ENCODE measurements around the gene FLOT1. TPM values are rescaled to one million over a fixed set of nuclear protein-coding genes. Genes with fewer than 3 reads are reported as not detected.
A peak's percentile ranks its signal among the peaks of the same experiment; 100 is the strongest.

Gene FLOT1
- total and polyA plus RNA-seq, 9 of the 15 experiments (the other 6 are each of a cell fraction or from before 2014, with no cell fraction given), result 11.7 to 149 (median 118) TPM

DNA sequence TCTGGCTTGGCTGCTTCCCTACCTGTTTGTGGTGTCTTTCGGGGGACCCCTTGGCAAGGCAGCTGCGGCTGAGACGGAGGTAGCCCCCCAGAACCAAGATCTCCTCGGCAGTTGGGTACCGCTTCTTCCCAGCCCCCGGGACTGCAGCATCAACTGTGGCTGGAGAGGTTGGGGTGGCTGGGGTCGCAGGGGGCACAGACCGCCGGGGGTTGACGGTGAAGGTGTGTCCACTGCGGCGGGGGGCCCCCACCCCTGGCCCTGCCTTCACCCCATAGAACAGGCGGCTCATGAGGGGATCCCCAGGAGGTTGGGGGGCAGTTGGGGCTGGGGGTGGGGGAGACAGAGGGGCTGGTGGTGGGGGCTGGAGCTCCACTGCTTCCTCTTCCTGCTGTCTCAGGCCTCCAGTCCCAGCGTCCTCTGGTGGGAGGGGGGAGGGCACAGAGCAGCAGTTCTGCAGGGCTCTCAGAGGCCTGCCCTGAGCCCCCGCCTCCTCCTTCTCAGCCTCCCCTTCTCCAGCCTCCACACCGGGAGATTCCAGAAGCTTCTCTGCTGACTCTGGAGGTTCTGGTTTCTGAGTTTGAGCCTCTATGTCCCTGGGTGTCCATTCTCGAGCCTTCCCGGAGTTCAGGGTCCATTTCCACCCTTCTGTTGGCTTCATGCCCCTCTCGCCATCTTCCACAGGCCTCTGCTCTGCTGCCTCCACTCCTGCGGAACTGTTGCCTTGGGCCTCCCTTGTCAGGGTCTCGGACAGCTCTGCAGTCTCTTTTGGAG is 57.9 kb downstream of the FLOT1 start (continued):
- TF ChIP-seq, protein P1, sequence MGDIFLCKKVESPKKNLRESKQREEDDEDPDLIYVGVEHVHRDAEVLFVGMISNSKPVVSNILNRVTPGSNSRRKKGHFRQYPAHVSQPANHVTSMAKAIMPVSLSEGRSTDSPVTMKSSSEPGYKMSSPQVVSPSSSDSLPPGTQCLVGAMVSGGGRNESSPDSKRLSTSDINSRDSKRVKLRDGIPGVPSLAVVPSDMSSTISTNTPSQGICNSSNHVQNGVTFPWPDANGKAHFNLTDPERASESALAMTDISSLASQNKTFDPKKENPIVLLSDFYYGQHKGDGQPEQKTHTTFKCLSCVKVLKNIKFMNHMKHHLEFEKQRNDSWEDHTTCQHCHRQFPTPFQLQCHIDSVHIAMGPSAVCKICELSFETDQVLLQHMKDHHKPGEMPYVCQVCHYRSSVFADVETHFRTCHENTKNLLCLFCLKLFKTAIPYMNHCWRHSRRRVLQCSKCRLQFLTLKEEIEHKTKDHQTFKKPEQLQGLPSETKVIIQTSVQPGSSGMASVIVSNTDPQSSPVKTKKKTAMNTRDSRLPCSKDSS (IDR thresholded peaks at IDR 0.05; ENCODE audit: low read depth, partially characterized antibody), result no peak
- TF ChIP-seq RBM17 (IDR thresholded peaks at IDR 0.05; ENCODE audit: borderline replicate concordance, low read depth, low read length) (no peak), STAT5B (CRISPR knock-in tag; IDR thresholded peaks at IDR 0.05) (no peak), XRCC3 (IDR thresholded peaks at IDR 0.05) (no peak), ZFP36 (IDR thresholded peaks at IDR 0.05; ENCODE audit: low read depth, low read length, partially characterized antibody) (no peak), RBM34 (IDR thresholded peaks at IDR 0.05; ENCODE audit: borderline replicate concordance, insufficient read depth, low read length) (no peak), SAFB (IDR thresholded peaks at IDR 0.05; ENCODE audit: borderline replicate concordance, low read depth, low read length) (no peak), SRF (CRISPR knock-in tag; IDR thresholded peaks at IDR 0.05) (0 out of 4 replicates have a peak, but pooled peaks of 1 of the 2 experiments have one; percentile 6), FOXJ2 (tag; IDR thresholded peaks at IDR 0.05) (no peak), MECOM (CRISPR knock-in tag; IDR thresholded peaks at IDR 0.05) (no peak), NCOA6 (IDR thresholded peaks at IDR 0.05) (no peak), NFRKB (IDR thresholded peaks at IDR 0.05; ENCODE audit: low read depth) (0 out of 2 replicates have a peak, but pooled peaks have one; percentile 42), TCFL5 (CRISPR knock-in tag; conservative IDR thresholded peaks at IDR 0.05) (no peak), FOXM1 (IDR thresholded peaks at IDR 0.05; ENCODE audit: low read depth) (no peak), FOXM1 (CRISPR knock-in tag; IDR thresholded peaks at IDR 0.05; ENCODE audit: low read depth) (0 out of 2 replicates have a peak, but pooled peaks have one; percentile 65)
- TF ChIP-seq, protein P2, sequence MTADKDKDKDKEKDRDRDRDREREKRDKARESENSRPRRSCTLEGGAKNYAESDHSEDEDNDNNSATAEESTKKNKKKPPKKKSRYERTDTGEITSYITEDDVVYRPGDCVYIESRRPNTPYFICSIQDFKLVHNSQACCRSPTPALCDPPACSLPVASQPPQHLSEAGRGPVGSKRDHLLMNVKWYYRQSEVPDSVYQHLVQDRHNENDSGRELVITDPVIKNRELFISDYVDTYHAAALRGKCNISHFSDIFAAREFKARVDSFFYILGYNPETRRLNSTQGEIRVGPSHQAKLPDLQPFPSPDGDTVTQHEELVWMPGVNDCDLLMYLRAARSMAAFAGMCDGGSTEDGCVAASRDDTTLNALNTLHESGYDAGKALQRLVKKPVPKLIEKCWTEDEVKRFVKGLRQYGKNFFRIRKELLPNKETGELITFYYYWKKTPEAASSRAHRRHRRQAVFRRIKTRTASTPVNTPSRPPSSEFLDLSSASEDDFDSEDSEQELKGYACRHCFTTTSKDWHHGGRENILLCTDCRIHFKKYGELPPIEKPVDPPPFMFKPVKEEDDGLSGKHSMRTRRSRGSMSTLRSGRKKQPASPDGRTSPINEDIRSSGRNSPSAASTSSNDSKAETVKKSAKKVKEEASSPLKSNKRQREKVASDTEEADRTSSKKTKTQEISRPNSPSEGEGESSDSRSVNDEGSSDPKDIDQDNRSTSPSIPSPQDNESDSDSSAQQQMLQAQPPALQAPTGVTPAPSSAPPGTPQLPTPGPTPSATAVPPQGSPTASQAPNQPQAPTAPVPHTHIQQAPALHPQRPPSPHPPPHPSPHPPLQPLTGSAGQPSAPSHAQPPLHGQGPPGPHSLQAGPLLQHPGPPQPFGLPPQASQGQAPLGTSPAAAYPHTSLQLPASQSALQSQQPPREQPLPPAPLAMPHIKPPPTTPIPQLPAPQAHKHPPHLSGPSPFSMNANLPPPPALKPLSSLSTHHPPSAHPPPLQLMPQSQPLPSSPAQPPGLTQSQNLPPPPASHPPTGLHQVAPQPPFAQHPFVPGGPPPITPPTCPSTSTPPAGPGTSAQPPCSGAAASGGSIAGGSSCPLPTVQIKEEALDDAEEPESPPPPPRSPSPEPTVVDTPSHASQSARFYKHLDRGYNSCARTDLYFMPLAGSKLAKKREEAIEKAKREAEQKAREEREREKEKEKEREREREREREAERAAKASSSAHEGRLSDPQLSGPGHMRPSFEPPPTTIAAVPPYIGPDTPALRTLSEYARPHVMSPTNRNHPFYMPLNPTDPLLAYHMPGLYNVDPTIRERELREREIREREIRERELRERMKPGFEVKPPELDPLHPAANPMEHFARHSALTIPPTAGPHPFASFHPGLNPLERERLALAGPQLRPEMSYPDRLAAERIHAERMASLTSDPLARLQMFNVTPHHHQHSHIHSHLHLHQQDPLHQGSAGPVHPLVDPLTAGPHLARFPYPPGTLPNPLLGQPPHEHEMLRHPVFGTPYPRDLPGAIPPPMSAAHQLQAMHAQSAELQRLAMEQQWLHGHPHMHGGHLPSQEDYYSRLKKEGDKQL (CRISPR knock-in tag; IDR thresholded peaks at IDR 0.05; ENCODE audit: borderline replicate concordance), result no peak
- TF ChIP-seq, protein P3, sequence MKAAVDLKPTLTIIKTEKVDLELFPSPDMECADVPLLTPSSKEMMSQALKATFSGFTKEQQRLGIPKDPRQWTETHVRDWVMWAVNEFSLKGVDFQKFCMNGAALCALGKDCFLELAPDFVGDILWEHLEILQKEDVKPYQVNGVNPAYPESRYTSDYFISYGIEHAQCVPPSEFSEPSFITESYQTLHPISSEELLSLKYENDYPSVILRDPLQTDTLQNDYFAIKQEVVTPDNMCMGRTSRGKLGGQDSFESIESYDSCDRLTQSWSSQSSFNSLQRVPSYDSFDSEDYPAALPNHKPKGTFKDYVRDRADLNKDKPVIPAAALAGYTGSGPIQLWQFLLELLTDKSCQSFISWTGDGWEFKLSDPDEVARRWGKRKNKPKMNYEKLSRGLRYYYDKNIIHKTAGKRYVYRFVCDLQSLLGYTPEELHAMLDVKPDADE (conservative IDR thresholded peaks at IDR 0.05; ENCODE audit: control insufficient read depth, low read depth, low read length), result 0 out of 2 replicates have a peak, but pooled peaks have one; percentile 9
- TF ChIP-seq, protein P4, sequence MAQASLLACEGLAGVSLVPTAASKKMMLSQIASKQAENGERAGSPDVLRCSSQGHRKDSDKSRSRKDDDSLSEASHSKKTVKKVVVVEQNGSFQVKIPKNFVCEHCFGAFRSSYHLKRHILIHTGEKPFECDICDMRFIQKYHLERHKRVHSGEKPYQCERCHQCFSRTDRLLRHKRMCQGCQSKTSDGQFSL (CRISPR knock-in tag; IDR thresholded peaks at IDR 0.05), result no peak
- TF ChIP-seq, protein P4 (tag; IDR thresholded peaks at IDR 0.05), result no peak
